Measurements from ENCODE around the gene ANKS1A.
"Not testable (repeated sequence)": the region's sequence is repeated elsewhere in the genome, so short reads cannot be mapped to it uniquely, and the experiment has no call there.

The ANKS1A gene

DNA sequence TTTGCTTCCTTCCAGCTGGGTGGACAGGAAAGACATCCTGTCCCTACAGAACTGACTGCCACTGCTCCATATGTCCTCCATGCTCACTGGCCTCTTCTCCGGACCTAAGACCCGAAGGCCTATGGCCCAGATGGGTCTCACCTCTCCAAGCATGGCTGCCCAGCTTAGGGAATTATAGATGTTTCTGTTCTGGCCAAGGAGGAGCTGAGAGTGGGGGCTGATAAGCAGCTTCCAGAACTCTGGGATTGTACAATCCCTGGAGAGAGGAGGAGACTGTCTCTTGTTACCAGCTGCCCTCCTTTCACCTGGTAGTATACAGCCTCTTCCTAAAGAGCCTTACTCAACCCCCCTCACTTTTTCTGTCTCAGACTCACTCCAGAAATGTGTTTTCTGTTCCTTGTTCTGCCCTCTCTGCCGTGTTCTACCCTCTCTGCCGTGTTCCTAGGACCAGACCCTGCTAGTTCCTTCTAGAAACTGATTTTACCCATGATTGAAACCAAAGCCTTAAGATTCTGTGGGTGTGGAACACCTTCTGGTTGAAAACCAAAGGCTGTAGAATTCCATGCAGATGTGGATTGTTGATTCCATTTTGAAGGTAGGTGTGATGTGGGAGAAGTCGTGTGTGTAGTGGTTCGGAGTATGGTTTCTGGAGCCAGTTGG is 28.7 kb downstream of the ANKS1A start:
- DNase-seq (ENCODE audit: low spot score), result no peak

DNA sequence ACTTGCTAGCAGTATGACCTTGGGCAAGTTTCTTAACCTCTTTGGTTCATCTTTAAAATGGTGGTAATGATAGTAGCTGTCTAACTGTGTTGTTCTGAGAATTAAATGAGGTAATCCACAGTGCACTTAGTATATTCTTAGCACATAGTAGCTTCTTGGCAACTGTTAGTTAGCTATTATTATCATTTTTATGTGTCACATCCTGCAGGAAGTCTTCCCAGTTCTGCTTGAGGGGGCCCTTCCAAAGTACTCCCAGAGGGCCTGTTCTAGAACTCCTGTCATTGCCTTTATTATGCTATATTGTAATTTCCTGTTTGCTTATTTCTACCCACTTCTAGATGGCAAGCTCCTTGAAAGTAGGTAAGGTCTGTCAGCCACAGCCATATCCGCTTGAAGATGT is 30.6 kb downstream of the ANKS1A start:
- DNase-seq (ENCODE audit: low spot score), result no peak

DNA sequence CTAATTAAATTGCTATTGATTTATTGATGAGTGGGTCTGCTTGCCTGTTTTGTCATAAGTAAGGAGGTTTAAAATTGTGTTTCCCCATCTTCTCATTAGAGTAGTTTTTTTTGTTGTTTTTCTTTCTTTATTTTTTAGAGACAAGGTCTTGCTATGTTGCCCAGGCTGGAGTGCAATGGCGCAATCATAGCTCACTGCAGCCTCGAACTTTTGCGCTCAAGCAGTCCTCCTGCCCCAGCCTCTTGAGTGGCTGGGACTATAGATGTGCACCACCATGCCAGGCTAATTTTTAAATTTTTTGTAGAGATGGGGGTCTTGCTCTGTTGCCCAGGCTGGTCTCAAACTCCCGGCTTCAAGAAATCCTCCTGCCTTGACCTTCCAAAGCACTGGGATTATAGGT is 31.0 kb downstream of the ANKS1A start:
- no peak for DNase-seq (ENCODE audit: low spot score)

DNA sequence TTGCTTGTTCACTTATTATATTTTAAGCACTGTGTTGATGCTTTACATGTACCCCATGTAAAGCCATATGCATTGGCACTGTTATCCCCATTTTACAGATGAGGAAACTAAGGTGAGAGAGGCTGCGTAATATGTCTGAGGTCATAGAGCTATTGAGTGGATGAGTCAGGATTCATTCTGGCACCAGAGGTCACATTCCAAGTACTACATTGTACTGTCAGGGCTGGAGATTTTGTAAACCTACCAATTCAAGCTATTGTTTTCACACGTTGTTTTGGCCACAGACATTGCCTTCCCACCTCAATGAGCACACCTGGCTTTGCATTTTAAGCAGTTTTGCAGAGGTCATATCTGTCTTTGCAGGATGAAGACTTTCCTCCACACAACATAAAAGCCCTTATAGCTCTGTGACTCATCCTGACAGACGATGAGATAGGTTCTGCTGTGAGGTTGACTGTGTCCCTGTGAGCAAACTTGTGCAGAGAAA is 33.2 kb downstream of the ANKS1A start:
- no peak for DNase-seq (ENCODE audit: low spot score)

GRCh38 chr6:34924831-34925625 is 36.0 kb downstream of the ANKS1A start:
- DNase-seq (ENCODE audit: low spot score), result no peak

GRCh38 chr6:34926655-34927054 is 37.6 kb downstream of the ANKS1A start:
- DNase-seq (ENCODE audit: low spot score), result no peak

- no peak for DNase-seq (ENCODE audit: low spot score)
Observed at GRCh38 chr6:34928220-34928619, 39.2 kb downstream of the ANKS1A start.

DNA sequence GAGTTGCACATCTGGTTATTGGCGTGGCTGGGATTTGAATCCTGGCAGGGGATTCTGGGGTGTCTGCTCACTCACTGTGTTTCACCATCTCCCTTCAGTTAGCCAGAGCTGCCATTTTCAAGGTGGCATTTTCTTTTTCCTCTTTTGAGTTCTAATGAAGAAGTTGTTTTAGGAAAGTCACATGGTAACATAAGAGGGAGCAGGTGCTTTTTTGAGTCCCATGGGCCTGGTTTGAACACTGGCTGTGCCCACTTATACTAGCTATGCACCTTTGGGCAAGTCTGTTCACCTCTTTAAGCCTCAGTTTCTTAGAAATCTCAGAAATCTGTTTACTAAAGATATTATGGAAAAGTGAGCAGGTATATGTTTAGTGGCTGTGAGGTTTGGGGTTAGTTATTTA is 39.6 kb downstream of the ANKS1A start:
- no peak for DNase-seq (ENCODE audit: low spot score)

- no peak for DNase-seq (ENCODE audit: low spot score)
Observed at GRCh38 chr6:34929241-34929978, 40.4 kb downstream of the ANKS1A start.

- DNase-seq (ENCODE audit: low spot score), result no peak
Observed at GRCh38 chr6:34930221-34930620, 41.2 kb downstream of the ANKS1A start.

DNA sequence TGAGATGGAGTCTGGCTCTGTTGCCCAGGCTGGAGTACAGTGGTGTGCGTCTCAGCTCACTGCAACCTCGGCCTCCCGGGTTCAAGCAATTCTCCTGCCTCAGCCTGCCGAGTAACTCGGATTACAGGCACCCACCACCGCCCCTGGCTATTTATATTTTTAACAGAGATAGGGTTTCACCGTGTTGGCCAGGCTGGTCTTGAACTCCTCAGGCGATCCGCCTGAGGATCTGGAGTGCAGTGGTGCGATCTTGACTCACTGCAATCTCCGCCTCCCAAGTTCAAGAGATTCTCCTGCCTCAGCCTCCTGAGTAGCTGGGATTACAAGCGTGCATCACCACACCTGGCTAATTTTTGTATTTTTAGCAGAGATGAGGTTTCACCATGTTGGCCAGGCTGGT is 43.1 kb downstream of the ANKS1A start:
- not testable (repeated sequence) for DNase-seq (ENCODE audit: low spot score)

- no peak for DNase-seq (ENCODE audit: low spot score)
Observed at GRCh38 chr6:34934516-34934915, 45.5 kb downstream of the ANKS1A start.

DNA sequence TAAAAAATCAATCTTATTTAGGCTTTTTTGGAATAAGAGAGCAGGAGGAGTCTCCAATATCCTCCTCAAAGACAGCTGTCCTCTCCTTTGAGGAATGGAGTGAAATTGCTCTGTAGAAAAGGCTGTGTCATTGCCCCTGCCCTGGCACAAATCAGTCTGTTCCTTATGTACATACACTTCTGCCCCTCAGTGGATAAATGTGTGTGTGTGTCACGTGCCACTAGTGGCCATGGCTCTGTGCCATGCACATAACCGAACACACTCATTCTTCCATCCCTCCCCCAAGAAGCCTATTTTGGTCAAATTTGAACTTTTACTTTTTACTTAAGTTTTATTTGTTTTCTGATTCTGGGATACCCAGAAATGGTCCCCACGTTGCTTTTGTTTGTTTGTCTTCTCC is 49.2 kb downstream of the ANKS1A start:
- no peak for DNase-seq (ENCODE audit: low spot score)

GRCh38 chr6:34940030-34940434 is 51.0 kb downstream of the ANKS1A start:
- no peak for DNase-seq (ENCODE audit: low spot score)

DNA sequence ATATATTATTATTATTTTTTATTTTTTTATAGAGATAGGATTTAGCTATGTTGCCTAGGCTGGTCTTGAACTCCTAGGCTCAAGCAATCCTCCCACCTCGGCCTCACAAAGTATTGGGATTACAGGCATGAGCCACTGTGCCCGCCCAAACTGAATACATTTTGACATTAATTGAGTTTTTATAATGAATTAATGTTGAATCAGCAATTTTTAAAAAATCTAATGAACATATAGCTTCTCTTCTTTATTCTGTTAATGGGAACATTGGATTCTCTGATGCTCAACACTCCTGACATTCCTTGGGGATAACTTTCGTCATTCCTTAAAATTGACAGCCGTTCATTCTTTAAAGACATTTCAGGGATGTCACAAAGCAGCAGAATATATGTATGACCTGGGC is 52.4 kb downstream of the ANKS1A start:
- DNase-seq (ENCODE audit: low spot score), result no peak

DNA sequence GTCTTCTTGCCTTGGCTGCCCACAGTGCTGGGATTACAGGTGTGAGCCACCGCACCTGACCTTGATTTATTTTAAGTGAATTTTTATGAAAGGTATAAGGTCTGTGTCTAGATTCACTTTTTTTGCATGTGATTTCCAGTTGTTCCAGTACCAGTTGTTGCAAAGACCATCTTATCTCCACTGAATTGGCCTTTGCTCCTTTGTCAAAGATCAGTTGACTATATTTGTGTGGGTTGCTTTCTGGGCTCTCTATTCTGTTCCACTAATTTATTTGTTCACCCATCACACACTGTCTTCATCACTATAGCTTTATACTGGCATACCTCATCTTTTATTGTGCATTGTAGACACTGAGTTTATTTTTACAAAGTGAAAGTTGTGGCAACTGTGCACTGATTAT is 56.3 kb downstream of the ANKS1A start:
- DNase-seq (ENCODE audit: low spot score), result no peak

- no peak for DNase-seq (ENCODE audit: low spot score)
Observed at GRCh38 chr6:34947561-34947960, 58.5 kb downstream of the ANKS1A start.

DNA sequence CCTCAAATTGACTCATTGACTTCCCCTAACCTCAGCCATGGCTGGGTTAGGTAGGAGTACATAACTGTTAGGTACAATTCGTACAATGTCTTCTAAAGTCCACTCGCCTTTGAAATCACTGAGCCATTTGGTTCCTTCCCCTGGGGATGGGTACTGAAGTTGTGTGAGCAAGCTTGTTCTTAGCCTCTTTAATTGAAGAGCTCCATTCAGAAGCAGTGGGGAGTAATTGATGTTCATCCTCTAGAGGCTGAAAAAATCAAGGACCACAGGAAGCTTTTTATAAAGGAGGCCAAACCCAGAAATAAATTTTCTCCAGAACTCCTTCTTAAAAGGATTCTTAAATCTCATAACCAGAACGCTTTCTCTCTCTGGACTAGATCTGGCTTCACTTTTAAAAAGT is 60.6 kb downstream of the ANKS1A start:
- DNase-seq (ENCODE audit: low spot score), result no peak

DNA sequence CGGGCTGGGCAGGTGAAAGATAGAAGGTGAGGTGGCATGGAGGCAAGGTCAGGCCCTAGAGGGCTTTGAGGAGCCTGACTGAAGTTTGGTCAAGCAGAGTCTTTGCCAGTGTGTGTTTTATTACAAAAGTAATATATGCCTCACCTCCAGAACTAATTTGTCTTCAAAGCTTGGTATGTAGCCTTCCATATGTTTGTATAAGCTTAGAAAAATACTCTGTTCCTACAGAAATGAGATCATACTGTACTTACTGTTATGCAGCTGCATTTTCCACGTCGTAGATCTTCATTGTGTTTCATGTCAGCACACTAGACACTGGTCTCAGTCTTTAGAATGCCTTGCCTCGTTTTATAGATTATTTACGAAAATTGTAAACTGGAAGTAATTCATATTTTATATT is 61.8 kb downstream of the ANKS1A start:
- DNase-seq (ENCODE audit: low spot score), result no peak

DNA sequence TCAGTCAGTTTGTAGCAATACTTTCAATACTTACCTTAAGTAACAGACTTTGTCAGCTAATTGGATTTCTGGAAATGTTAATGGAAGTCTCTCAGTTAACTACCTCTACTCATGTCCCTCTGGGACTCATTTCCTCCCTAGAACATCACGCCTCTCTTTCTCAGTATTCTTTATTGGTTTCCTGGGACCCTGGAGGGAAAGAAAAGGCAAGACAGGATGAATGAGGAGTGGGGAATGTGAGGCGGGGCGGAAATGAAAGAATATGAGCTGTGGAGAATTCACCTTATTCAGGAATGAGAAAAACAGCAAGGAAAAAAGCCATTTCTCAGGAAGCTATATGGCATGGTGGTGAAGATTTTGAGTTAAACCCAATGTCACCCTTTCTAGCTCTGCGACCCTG is 62.7 kb downstream of the ANKS1A start:
- no peak for DNase-seq (ENCODE audit: low spot score)

- no peak for DNase-seq (ENCODE audit: low spot score)
Observed at GRCh38 chr6:34953061-34954025, 64.3 kb downstream of the ANKS1A start.

- no peak for DNase-seq (ENCODE audit: low spot score)
Observed at GRCh38 chr6:34955442-34955841, 66.4 kb downstream of the ANKS1A start.
